ENCODE measurements around the gene C14orf180. TPM values are rescaled to one million over a fixed set of nuclear protein-coding genes. Genes with fewer than 3 reads are reported as not detected.

Gene C14orf180
- polyA plus RNA-seq, 3 donors, result not detected

- H3K4me1 Mint-ChIP-seq, result no peaks in the 10 kb centered on the region
- Histone ChIP-seq H3K36me3 (replicated peaks in 1 of 2; ENCODE audit: control insufficient read depth in 1 of 2, insufficient read depth in 2 of 2, low read length in 2 of 2) (no peaks in the 10 kb centered on the region), H4K20me1 (ENCODE audit: insufficient read depth, low read length) (no peaks in the 10 kb centered on the region), H3K4me3 (replicated peaks in 1 of 3; ENCODE audit: low read depth in 2 of 3, low read length in 3 of 3) (no peak overlapping the region), H3K79me2 (ENCODE audit: insufficient read depth, low read length) (no peaks in the 10 kb centered on the region), H2AFZ (ENCODE audit: insufficient read depth, low read depth, low read length, poor library complexity, severe bottlenecking) (no peak overlapping the region), H3K9me3 (replicated peaks in 1 of 2; ENCODE audit: control insufficient read depth in 1 of 2, insufficient read depth in 1 of 2, low read length in 2 of 2) (no peaks in the 10 kb centered on the region), H3K4me1 (ENCODE audit: control insufficient read depth in 1 of 2, insufficient read depth in 2 of 2, low read length in 2 of 2) (no peaks in the 10 kb centered on the region), H3K27me3 (ENCODE audit: control insufficient read depth in 2 of 2, insufficient read depth in 2 of 2, low read length in 2 of 2) (no peaks in the 10 kb centered on the region), H3K27ac (ENCODE audit: low read depth in 1 of 2, low read length in 2 of 2) (no peak overlapping the region), H3K9ac (ENCODE audit: insufficient read depth, low read length, poor library complexity, severe bottlenecking) (no peak overlapping the region), H3K4me2 (replicated peaks; ENCODE audit: extremely low read depth, low read length, poor library complexity, severe bottlenecking) (no peak overlapping the region)
- no peak overlapping the region for H3K4me3 Mint-ChIP-seq
- H3K36me3 Mint-ChIP-seq, result no peaks in the 10 kb centered on the region
- intact Hi-C loops (cut with micrococcal nuclease), result no loop called here
- no peaks in the 10 kb centered on the region for H3K9me3 Mint-ChIP-seq
- peaks cover 2 to 7% (median 3%) of the 10 kb centered on the region in 3 donors for H3K27me3 Mint-ChIP-seq (ENCODE audit: low read depth in 3 of 3)
- DNase-seq, result no peak
- 88% methylated on average over 17 of the region's 21 CpGs for WGBS (ENCODE audit: insufficient coverage)
- no peak for TF ChIP-seq CTCF (IDR thresholded peaks at IDR 0.05)
- no peak overlapping the region for H3K27ac Mint-ChIP-seq
These were observed 17.4 kb downstream of the C14orf180 start for GRCh38 chr14:104596927-104597351.

- WGBS (ENCODE audit: insufficient coverage), result 76% methylated on average over 11 of the region's 11 CpGs
These were observed 18.0 kb downstream of the C14orf180 start for GRCh38 chr14:104597576-104597975.

More at GRCh38 chr14:104597576-104597975, 18.0 kb downstream of the C14orf180 start:
- Histone ChIP-seq H3K79me2 (ENCODE audit: insufficient read depth, low read length) (no peaks in the 10 kb centered on the region), H3K27ac (ENCODE audit: low read depth in 1 of 2, low read length in 2 of 2) (no peak overlapping the region), H2AFZ (ENCODE audit: insufficient read depth, low read depth, low read length, poor library complexity, severe bottlenecking) (no peak overlapping the region), H3K9me3 (replicated peaks in 1 of 2; ENCODE audit: control insufficient read depth in 1 of 2, insufficient read depth in 1 of 2, low read length in 2 of 2) (no peaks in the 10 kb centered on the region), H3K4me1 (ENCODE audit: control insufficient read depth in 1 of 2, insufficient read depth in 2 of 2, low read length in 2 of 2) (no peaks in the 10 kb centered on the region), H4K20me1 (ENCODE audit: insufficient read depth, low read length) (no peaks in the 10 kb centered on the region), H3K9ac (ENCODE audit: insufficient read depth, low read length, poor library complexity, severe bottlenecking) (no peak overlapping the region), H3K27me3 (ENCODE audit: control insufficient read depth in 2 of 2, insufficient read depth in 2 of 2, low read length in 2 of 2) (no peaks in the 10 kb centered on the region), H3K36me3 (replicated peaks in 1 of 2; ENCODE audit: control insufficient read depth in 1 of 2, insufficient read depth in 2 of 2, low read length in 2 of 2) (no peaks in the 10 kb centered on the region), H3K4me2 (replicated peaks; ENCODE audit: extremely low read depth, low read length, poor library complexity, severe bottlenecking) (no peak overlapping the region), H3K4me3 (replicated peaks in 1 of 3; ENCODE audit: low read depth in 2 of 3, low read length in 3 of 3) (no peak overlapping the region)
- no peak for TF ChIP-seq CTCF (IDR thresholded peaks at IDR 0.05)
- no peak overlapping the region for H3K4me3 Mint-ChIP-seq
- no peak for DNase-seq
- H3K9me3 Mint-ChIP-seq, result no peaks in the 10 kb centered on the region
- intact Hi-C loops (cut with micrococcal nuclease), result no loop called here
- H3K27ac Mint-ChIP-seq, result no peak overlapping the region
- H3K4me1 Mint-ChIP-seq, result no peaks in the 10 kb centered on the region
- peaks cover 2 to 7% (median 5%) of the 10 kb centered on the region in 3 donors for H3K27me3 Mint-ChIP-seq (ENCODE audit: low read depth in 3 of 3)
- no peaks in the 10 kb centered on the region for H3K36me3 Mint-ChIP-seq

Measured in CD14-positive monocyte (primary cell).